HG03558 (cell line): ENCODE results near the gene PHF24.
"Not testable (repeated sequence)": the region's sequence is repeated elsewhere in the genome, so short reads cannot be mapped to it uniquely, and the experiment has no call there.

Experiments used
- ATAC-seq: cut with Tn5 transposase; IDR thresholded peaks from one replicate; pipeline ENCODE4 v1.9.1; 2021; ENCODE audit warnings: moderate number of reproducible peaks; ENCODE audit not compliant: unreplicated experiment; ENCODE audit errors: extremely low read depth

Gene PHF24

DNA sequence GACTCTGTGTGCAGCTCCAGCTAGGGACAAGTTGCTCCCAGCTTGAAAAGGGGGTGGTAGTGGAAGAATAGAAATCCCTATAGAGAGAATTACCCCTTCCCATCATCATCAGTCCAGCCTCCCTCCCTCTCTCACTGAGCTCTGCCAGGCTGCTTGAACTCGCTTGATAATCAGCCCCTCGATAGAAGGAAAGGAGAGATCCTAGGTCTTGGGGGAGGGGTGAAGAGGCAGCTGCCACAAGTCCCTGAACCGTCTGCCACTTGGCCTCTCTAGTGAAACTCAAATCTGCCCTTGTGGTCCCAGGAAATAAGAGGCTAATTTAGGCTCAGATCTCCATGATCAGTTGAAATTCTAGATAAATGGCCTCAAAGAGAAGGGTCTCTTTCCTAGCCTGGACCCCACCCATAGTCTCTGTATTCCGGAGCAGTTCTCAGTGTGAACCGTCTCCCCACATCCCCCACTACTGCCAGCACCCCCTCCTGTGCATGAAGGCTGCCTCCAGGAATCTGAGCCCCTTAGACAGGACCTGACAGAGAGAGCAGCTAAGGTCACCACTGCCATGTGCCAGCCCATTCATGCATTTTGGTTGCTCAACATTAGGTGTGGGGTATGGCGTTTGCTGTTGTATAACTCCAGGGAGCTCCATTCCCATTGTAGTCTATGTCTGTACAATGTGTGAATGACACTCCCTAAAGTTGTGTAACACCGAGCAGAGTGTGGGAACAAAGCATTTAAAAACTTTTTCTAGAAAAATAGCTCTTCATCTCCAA is 37.0 kb downstream of the PHF24 start:
- ATAC-seq, result no peak

DNA sequence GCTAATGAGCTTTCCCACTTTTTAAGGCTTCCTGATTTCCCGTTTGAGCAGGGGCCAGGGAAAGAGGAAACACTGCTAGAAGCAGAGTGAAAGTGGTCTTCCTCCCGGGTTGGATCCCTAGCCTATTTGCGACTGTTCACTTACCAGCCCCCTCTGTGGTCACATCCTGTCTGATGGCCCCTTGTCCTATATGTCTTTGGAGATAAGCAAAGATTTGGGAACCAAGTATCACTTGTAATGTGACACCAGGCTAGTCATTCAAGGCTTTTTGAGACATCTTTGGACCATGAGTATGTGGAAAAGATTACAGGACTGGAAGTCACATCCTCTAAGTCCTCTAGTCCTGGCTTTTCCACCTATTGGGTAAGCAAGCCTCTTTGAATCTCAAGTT is 37.6 kb downstream of the PHF24 start:
- ATAC-seq, result no peak

DNA sequence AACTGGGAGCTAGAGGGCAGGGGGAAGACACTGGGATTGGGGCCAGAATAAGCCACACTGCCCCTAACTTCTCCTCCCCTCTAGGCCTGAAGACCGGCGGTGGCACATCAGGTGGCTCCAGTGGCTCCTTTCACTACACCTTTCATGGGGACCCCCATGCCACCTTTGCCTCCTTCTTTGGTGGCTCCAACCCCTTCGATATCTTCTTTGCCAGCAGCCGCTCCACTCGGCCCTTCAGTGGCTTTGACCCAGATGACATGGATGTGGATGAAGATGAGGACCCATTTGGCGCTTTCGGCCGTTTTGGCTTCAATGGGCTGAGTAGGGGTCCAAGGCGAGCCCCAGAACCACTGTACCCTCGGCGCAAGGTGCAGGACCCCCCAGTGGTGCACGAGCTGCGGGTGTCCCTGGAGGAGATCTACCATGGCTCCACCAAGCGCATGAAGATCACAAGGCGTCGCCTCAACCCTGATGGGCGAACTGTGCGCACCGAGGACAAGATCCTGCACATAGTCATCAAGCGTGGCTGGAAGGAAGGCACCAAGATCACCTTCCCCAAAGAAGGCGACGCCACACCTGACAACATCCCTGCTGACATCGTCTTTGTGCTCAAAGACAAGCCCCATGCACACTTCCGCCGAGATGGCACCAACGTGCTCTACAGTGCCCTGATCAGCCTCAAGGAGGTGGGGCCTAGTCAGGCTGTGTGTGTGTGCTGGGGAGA is 38.3 kb downstream of the PHF24 start:
- no peak for ATAC-seq

DNA sequence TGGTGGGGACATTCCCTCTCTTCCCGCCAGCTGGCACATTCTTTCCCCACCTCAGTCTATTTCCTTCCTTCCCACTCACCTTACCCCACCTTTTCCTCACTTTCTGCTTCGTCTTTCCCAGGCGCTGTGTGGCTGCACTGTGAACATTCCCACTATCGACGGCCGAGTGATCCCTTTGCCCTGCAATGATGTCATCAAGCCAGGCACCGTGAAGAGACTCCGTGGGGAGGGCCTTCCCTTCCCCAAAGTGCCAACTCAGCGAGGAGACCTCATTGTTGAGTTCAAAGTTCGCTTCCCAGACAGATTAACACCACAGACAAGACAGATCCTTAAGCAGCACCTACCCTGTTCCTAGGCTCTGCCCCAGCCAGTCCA is 38.8 kb downstream of the PHF24 start:
- ATAC-seq, result no peak

DNA sequence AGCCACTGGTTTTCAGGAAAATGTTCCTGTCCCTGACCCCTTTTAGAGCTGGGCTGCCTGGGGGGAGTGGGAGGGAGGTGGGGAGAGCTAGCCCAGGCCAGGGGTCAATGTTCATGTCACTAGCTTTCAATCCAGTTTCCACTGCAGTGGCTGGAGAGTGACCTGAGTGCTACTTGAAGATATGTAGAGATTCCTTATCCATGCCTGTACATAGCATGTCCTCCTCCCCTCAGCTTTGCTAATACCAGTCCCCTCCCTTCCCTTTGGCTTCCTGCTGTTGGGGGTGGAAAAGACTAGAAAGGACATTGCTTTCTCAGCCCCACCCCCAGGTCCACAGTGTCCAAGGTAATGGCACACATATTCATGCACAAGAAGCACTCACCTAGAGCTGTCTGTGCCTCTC is 39.3 kb downstream of the PHF24 start:
- ATAC-seq, result no peak

DNA sequence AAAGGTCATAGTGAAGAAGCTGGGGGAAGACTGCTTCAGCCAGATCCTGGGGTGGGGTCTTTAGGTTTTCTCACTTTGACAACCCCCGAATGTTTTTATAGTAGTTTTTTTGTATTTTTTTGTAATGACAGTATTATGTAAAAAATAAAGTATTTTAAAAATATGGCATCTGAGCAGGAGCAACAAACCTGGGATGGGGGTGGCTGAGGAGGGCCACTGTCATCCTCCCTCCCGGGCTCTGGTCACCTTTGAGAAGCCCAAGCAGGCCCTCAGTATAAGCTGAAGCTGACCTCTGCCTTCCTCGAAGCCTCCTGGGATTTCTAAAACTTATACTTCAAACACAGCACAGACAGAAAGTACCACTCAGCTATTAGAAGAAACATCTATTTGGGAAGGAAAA is 40.2 kb downstream of the PHF24 start:
- no peak for ATAC-seq

DNA sequence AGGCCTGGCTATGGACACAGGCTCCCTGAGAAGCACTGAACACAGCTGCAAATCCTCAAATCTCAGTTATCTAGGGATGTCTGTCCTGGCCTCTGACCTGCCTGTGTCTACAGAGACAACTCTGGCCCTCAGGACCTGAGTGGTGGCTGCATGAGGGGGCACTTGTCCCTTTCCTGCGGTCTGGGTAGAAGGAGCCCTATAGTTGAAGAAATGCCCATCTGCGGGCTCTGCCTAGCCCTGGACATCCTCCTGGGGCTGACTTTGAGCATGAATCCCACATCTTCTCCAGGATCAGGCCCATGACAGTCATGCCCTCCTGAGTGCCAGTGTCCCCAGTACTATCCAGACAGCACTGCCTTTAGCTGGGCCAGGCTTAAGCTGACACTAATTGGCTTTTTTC is 41.5 kb downstream of the PHF24 start:
- ATAC-seq, result no peak

DNA sequence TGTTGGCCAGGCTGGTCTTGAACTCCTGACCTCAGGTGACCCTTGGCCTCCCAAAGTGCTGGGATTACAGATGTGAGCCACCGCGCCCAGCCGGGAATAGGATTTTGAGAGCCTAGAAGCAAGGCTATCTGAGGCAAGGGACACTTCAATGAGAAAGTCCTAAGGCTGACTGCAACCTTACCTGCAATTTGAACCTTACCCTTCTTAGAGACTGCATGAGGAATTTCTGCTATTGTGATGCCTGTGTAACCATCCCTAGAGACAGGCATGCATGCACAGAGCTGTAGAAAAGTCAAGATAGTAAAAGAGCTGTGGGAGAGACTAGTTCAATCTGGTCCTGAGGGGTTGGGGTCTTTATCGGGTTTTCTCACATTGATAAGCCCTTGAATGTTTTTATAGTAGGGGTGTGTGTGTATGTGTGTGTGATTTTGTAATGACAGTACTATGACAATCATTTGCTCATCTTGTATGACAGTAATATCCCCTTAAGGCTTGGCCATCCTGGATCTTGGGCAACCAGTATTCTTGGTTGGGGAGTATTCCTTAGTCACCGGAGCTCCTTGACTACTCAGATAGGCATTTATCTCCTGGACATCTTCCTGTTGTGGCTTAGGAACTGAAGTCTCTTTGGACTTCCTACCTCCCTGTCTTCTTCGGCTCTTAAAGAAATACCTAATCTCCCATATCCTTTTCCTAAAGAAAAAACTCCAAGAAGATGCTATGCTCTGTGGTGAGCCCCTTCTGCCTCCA is 42.6 kb downstream of the PHF24 start:
- ATAC-seq, result no peak

DNA sequence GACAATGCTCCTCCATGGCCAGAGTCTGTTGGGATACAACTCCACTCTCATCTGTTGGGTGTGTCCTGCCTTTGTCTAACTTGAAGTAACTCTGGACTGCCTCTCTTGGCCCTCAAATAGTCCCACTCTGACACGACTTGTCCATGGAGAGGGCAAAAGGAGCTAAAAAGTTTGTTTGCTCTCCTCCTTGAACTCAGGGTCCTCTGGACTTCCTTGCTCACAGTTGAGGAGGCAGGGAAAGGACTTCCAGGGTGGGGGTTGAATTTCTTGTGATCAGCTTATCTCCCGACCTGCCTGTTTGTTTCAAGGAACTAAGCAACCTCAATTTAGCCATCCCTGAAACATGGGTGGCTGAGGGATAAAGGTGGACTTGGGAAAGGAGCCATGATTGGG is 43.2 kb downstream of the PHF24 start:
- ATAC-seq, result no peak

DNA sequence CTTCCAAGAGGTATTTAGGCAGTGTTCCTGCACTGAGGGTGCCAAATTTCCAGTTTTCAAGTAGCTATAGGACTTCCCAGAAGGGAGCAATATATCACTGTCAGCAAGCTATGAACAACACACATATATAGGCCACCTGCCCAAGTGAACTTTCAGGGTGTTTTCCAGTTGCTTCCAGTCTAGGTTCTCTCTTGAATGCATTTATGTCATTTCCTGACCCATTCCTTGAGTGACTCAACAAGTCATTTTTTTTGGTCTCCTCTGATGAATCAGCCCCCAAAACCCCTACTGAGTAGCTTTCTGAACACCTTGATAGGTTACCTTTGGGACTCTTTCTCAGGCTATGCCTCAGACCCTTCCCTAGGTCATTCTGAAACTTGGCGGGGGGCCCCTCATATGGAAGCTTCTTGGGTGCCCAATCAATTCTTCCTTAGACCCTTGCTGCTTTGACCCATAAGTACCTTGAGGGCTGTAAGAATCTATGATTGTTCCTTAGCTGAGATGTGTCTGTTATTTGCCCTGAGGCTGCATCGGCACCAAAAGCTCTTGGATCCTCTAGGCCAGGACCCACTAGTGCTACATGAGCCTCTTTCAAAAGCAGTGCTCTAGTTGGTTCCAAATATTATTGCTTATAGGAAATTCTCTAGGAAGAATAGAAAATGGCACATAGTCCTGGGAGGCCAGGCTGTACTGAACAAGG is 43.9 kb downstream of the PHF24 start:
- peak; percentile 42 for ATAC-seq

DNA sequence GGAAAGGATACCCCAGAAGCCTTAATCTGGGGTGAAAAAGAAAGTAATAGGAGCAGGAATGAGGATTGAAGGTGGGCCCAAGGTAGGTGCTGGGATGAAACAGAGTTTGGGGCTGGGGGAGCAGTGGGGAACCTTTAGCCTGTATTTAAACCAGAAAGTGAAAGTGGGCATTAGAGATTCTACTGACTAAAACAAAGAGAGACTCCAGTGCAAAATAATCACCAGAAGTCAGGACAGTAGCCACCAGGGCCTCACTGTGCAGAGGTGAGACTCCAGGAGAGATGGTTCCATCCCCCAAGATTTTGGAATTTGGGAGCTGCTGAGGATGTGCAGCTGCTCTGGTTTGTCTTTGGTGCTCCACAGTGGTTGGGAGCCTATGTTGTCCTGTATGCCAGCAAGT is 44.5 kb downstream of the PHF24 start:
- no peak for ATAC-seq

DNA sequence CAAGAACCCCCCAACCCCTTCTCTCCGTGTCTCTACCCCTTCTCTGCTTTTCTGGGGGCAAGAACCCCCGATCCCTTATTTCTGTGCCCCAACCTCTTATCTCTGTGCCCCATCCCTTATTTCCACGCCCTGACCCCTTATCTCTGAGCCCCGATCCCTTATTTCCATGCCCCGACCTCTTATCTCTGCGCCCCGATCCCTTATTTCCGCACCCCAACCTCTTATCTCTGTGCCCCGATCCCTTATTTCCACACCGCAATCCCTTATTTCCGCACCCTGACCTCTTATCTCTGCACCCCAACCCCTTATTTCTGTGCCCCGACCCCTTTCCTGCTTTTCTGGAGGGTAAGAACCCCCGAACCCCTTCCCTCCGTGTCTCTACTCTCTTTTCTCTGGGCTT is 46.2 kb downstream of the PHF24 start:
- ATAC-seq, result not testable (repeated sequence)

DNA sequence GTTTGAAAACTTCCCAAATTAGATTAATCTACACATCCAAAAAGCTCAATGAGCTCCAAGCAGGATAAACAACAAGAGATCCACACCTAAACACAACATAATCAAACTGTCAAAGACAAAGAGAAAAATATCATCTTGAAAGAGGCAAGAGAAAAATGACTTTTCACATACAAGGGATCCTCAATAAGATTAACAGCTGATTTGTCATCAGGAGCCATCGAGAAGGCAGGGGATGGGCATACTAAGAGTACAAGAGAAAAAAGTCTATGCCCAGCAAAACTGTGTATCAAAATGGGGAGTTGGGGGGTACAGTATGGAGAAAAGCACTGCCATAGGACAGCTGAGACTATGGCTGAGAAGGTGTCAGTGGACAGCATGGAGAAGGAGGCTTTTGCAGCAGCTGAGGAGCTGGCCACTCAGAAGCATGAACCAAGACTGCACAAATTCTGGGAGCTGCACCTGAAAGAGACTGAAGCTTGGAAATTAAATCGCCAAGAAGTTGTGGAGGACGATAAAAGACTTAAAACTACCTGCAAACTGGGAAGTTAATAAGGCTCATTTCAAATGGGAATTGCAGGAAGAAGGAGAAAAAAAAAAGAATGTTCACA is 52.4 kb downstream of the PHF24 start:
- ATAC-seq, result no peak

DNA sequence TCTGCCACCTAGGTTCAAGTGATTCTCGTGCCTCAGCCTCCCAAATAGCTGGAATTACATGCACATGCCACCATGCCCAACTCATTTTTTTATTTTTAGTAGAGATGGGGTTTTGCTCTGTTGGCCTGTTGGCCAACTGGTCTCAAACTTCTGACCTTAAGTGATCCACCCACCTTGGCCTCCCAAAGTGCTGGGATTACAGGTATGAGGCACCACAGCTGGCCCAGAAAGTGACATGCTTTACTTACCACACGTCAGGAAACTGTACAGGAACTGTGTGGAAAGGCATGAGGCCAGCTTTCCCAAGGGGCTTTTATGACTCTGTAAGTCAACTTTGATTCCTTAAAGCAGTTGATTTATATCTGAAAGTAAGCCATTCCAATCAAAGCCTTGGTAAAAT is 56.4 kb downstream of the PHF24 start:
- ATAC-seq, result no peak

DNA sequence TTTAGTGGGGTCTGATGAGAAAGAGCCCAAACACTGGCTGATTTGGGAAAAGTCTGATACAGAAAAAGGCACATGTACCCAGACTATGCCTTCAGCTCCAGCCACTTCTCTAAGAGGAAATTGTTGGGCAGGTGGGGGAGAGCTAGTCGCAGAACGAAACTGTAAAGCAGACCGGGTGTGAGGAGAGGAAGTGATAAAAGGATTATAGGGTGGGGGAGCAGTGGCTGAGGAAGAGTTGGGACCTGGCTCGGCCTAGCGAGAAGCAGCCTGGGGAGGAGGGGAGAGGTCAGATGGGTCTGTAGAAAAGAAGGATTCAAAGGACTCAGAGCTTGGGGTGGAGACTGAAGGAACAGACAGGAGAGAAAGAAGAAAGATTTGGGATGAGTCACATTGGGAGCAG is 65.4 kb downstream of the PHF24 start:
- not testable (repeated sequence) for ATAC-seq

DNA sequence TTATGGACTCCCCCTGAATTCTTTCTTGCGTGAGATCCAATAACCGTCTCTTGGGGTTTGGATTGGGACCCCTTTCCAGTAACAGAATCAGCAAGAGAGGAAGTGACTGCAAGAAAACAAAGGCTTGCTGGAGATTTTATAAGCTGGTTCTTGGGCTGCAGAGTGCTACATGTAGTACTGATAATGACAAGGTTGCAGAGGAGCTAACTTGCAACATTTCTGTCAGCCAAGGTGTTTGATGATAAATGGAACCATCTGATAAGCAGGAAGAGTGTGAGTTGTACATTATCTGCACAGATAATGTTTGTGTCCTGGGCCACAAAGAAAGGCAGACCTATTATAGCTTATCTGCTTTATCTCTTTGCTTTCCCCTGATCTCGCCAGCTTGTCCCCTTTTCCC is 68.6 kb downstream of the PHF24 start:
- no peak for ATAC-seq

DNA sequence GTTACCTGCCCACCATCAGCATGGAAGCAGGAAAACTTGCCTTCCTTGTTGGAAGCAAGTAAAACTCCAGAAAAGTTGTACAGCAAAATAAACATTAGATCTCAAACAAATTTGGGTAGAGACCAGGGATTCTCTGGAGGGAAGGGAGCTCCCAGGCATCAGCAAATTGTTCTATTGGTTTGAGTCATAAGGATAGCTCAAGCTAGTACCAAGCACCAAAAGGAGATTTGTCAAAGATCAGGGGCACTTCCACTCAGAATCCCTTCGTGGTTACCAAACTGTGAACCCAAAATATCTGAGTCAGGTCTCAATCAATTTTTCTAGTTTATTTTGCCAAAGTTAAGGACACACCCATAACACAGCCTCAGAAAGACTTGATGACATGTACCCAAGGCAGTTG is 69.3 kb downstream of the PHF24 start:
- ATAC-seq, result no peak

DNA sequence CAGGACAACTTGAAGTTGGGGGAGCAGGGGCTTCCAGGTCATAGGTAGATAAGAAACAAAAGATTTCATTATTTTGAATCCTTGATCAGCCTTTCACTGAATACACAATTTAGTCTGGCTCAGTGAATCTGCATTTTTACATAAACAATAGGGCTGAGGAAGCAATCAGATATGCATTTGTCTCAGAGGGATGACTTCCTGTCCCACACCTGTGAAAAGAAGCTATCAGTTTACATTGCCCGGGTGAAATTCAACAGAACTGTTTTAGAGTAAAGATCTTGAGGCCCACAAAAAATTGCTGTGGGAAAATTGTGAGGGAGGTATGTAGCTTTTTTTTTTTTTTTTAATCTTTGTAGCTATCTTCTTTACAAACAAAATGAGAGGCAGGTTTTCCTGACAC is 69.8 kb downstream of the PHF24 start:
- no peak for ATAC-seq

DNA sequence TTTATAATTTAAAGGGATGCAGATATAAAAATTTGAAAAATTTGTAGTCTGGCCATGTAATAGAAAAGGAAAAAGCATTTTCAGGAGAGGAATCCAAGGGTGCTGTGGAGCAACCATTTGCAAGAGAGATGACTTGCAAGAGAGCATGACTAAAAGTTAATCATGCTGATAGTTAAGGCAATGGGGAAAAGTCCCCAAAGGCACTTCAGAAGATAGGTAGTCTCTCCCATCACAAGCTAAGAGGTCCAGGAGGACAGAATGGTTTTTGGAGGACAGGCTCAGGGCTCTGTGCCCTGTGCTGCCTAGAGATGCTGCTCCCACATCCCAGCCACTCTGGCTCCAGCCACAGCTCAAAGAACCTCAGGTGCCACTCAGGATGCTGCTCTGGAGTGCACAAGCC is 70.3 kb downstream of the PHF24 start:
- ATAC-seq, result no peak

DNA sequence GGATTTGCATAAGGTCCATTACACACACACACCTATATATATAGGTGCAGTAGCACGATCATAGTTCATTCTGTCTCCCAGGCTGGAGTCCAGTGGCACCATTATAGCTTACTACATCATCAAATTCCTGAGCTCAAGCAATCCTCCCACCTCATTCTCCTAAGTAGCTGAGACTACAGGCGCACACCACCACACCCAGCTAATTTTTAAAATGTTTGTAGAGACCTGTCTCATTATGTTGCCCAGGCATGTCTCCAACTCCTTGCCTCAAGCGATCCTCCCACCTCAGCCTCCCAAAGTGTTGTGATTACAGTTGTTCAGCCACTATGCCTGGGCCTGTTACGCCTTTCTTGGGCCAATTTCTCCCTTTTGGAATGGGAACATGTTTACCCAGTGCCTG is 71.2 kb downstream of the PHF24 start:
- no peak for ATAC-seq
